ENCODE measurements around the gene ZDHHC20.

Gene ZDHHC20

DNA sequence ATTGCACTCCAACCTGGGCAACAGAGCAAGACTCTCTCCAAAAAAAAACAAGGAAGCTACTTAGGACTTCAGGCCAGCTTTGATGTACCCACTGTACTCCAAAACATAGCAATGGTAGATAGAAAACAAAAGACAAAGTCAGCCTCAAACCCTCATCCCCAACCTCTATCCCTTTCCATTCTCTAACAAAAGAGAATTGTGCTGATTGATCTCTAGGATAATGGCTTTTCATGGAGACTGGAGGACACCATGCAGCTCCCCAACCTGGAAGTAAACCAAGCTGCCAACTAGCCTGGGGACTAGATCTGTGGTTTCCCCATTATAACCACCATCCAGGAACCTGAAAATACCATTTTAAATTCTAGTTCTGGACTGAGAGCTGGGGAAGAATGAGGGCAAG, 4.3 kb upstream of the ZDHHC20 start:
- Histone ChIP-seq H3K27ac (ENCODE audit: low read length) (no peak overlapping the region), H3K4me3 (ENCODE audit: low read length) (no peak overlapping the region), H4K20me1 (ENCODE audit: insufficient read depth, low read length) (no peaks in the 10 kb centered on the region), H3K79me2 (ENCODE audit: low read length) (peaks cover 6% of the 10 kb centered on the region), H3K27me3 (ENCODE audit: low read depth, low read length) (no peaks in the 10 kb centered on the region), H3K9ac (ENCODE audit: low read length) (no peak overlapping the region), H3K9me3 (ENCODE audit: insufficient read depth, low read length) (no peaks in the 10 kb centered on the region), H3K36me3 (replicated peaks; ENCODE audit: low read depth, low read length) (no peaks in the 10 kb centered on the region), H3K4me1 (ENCODE audit: low read length) (peaks cover 5% of the 10 kb centered on the region), H2AFZ (ENCODE audit: low read depth, low read length) (no peak overlapping the region), H3K4me2 (ENCODE audit: low read length) (no peak overlapping the region)
- TF ChIP-seq EZH2phosphoT487 (IDR thresholded peaks at IDR 0.05; ENCODE audit: low read depth), result no peak
- TF ChIP-seq, protein P1, sequence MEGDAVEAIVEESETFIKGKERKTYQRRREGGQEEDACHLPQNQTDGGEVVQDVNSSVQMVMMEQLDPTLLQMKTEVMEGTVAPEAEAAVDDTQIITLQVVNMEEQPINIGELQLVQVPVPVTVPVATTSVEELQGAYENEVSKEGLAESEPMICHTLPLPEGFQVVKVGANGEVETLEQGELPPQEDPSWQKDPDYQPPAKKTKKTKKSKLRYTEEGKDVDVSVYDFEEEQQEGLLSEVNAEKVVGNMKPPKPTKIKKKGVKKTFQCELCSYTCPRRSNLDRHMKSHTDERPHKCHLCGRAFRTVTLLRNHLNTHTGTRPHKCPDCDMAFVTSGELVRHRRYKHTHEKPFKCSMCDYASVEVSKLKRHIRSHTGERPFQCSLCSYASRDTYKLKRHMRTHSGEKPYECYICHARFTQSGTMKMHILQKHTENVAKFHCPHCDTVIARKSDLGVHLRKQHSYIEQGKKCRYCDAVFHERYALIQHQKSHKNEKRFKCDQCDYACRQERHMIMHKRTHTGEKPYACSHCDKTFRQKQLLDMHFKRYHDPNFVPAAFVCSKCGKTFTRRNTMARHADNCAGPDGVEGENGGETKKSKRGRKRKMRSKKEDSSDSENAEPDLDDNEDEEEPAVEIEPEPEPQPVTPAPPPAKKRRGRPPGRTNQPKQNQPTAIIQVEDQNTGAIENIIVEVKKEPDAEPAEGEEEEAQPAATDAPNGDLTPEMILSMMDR (IDR thresholded peaks at IDR 0.05; ENCODE audit: low read depth, low read length), result no peak

DNA sequence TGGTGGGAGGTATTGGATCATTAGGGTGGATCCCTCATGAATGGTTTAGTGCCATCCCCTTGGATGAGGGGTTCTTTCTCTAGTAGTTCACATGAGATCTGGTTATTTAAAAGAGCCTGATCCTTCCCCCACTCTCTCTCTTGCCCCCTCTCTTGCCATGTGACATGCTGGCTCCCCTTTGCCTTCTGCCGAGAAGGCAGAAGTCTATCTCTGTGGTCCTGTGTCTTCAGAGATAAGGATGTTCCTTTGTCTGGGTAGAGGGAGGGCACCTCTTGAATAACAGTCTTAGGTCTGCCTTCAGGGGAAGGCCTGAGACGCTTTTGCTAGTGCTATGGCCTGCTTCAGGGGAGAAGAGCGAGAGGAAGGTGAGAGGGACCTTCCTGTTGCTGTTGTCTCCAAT, 2.0 kb upstream of the ZDHHC20 start:
- Histone ChIP-seq H3K79me2 (ENCODE audit: low read length) (peaks cover 28% of the 10 kb centered on the region), H3K4me2 (ENCODE audit: low read length) (no peak overlapping the region), H3K9ac (ENCODE audit: low read length) (no peak overlapping the region), H3K27ac (ENCODE audit: low read length) (no peak overlapping the region), H3K4me3 (ENCODE audit: low read length) (no peak overlapping the region), H4K20me1 (ENCODE audit: insufficient read depth, low read length) (peaks cover 19% of the 10 kb centered on the region), H3K9me3 (ENCODE audit: insufficient read depth, low read length) (no peaks in the 10 kb centered on the region), H3K4me1 (ENCODE audit: low read length) (peaks cover 18% of the 10 kb centered on the region), H3K27me3 (ENCODE audit: low read depth, low read length) (no peaks in the 10 kb centered on the region), H3K36me3 (replicated peaks; ENCODE audit: low read depth, low read length) (no peaks in the 10 kb centered on the region), H2AFZ (ENCODE audit: low read depth, low read length) (no peak overlapping the region)
- TF ChIP-seq, protein P1 (IDR thresholded peaks at IDR 0.05; ENCODE audit: low read depth, low read length), result no peak
- TF ChIP-seq EZH2phosphoT487 (IDR thresholded peaks at IDR 0.05; ENCODE audit: low read depth), result no peak

DNA sequence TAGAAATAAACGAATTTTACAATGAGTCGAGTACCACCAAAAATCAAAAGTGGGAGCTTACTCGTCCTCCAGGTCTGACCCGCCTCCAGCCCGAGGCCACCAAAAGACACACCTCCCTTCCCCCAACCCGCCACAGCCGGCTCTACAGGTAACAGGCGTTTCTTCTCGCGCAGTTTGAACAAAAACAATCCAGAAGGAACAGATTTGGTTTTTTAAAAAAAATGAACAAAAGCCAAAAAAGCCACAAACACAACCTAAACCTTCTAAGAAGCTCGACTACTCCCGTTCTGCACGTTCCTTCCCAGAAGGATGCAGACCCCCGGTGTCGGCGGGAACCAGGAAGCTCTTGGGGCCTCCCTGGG, 671 bp downstream of the ZDHHC20 start:
- Histone ChIP-seq H3K9ac (ENCODE audit: low read length) (peak overlapping the region; percentile 84), H2AFZ (ENCODE audit: low read depth, low read length) (peak overlapping the region; percentile 56; the same call in 1 of the 2 replicates), H3K36me3 (replicated peaks; ENCODE audit: low read depth, low read length) (peaks cover 2% of the 10 kb centered on the region), H3K9me3 (ENCODE audit: insufficient read depth, low read length) (peaks cover 2% of the 10 kb centered on the region; the same call in 1 of the 2 replicates), H3K4me1 (ENCODE audit: low read length) (peaks cover 18% of the 10 kb centered on the region), H3K4me3 (ENCODE audit: low read length) (peak overlapping the region; percentile 88), H4K20me1 (ENCODE audit: insufficient read depth, low read length) (peaks cover 21% of the 10 kb centered on the region), H3K79me2 (ENCODE audit: low read length) (peaks cover 54% of the 10 kb centered on the region), H3K27ac (ENCODE audit: low read length) (peak overlapping the region; percentile 56), H3K4me2 (ENCODE audit: low read length) (peak overlapping the region; percentile 93), H3K27me3 (ENCODE audit: low read depth, low read length) (no peaks in the 10 kb centered on the region)
- TF ChIP-seq, protein P1 (IDR thresholded peaks at IDR 0.05; ENCODE audit: low read depth, low read length), result no peak
- TF ChIP-seq EZH2phosphoT487 (IDR thresholded peaks at IDR 0.05; ENCODE audit: low read depth), result no peak

DNA sequence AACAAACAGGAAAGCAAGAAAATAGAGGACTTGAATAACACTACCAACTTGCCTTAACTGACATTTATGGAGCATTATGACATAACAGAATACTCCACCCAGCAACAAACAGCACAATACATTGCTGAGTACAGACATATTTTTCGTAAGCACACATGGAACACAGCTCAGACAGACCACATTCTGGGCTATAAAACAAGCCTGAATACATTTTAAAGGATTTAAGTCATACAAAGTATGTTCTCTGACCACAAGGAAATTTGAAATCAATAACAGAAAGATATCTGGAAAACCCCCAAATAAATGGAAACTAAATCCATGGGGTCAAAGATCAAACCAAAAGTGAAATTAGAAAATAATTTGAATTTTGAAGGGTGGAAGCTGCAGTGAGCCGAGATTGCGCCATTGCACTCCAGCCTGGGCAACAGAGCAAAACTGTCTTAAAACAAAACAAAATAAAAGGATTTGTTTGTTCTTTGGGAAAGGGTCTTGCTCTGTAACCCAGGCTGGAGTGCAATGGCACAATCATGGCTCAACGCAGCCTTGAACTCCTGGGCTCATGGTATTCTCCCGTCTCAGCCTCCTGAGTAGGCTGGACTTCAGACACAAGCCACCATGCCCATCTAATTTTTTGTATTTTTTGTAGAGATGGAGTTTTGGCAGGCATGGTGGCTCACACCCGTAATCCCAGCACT, 5.6 kb downstream of the ZDHHC20 start:
- Histone ChIP-seq H2AFZ (ENCODE audit: low read depth, low read length) (no peak overlapping the region), H3K4me2 (ENCODE audit: low read length) (no peak overlapping the region), H3K36me3 (replicated peaks; ENCODE audit: low read depth, low read length) (peaks cover 24% of the 10 kb centered on the region), H3K4me1 (ENCODE audit: low read length) (peaks cover 13% of the 10 kb centered on the region), H3K27me3 (ENCODE audit: low read depth, low read length) (no peaks in the 10 kb centered on the region), H3K4me3 (ENCODE audit: low read length) (no peak overlapping the region), H4K20me1 (ENCODE audit: insufficient read depth, low read length) (peaks cover 33% of the 10 kb centered on the region), H3K9me3 (ENCODE audit: insufficient read depth, low read length) (peaks cover 9% of the 10 kb centered on the region; the same call in 1 of the 2 replicates), H3K27ac (ENCODE audit: low read length) (no peak overlapping the region), H3K9ac (ENCODE audit: low read length) (no peak overlapping the region), H3K79me2 (ENCODE audit: low read length) (peaks cover 94% of the 10 kb centered on the region)
- no peak for TF ChIP-seq EZH2phosphoT487 (IDR thresholded peaks at IDR 0.05; ENCODE audit: low read depth)
- TF ChIP-seq, protein P1 (IDR thresholded peaks at IDR 0.05; ENCODE audit: low read depth, low read length), result no peak

All from OCI-LY3 (cell line).